Suprapubic skin (tissue), 4 donors: ENCODE data around the gene SMYD3.

Experiments
- CTCF ChIP-seq, 2 donors: fragments of 200-600 bp in 1 of 2; fragments of 450-650 bp in 1 of 2; sonication (generic) in 1 of 2; IDR thresholded peaks; one replicate each; pipeline ENCODE4 v1.5.1; 2016 to 2019; ENCODE audit warnings: antibody characterized with exemption in 2 of 2, mild to moderate bottlenecking in 1 of 2, moderate library complexity in 1 of 2
- EP300 ChIP-seq: sonication (generic); formaldehyde crosslinking; IDR thresholded peaks from one replicate; pipeline ENCODE4 v1.6.1; 2017; ENCODE audit warnings: antibody characterized with exemption
- POLR2A ChIP-seq, 2 donors: fragments of 450-650 bp; IDR thresholded peaks; one replicate each; pipeline ENCODE4 v1.6.1; 2017; ENCODE audit warnings: antibody characterized with exemption in 2 of 2, mild to moderate bottlenecking in 2 of 2, moderate library complexity in 2 of 2
- POLR2AphosphoS5 ChIP-seq, 3 donors: sonication (generic); formaldehyde crosslinking; IDR thresholded peaks; one replicate each; pipeline ENCODE4 v1.6.1; 2017; ENCODE audit warnings: antibody characterized with exemption in 3 of 3

GRCh38 chr1:246309247-246309884 lies 197.7 kb downstream of the SMYD3 start:
- no peak for TF ChIP-seq POLR2A (IDR thresholded peaks at IDR 0.05)
- TF ChIP-seq CTCF (IDR thresholded peaks at IDR 0.05) = no peak
- no peak for TF ChIP-seq POLR2AphosphoS5 (IDR thresholded peaks at IDR 0.05)
- no peak for TF ChIP-seq EP300
